HL-60 (cell line): ENCODE results near the gene SLC9A1.

ENCODE experiments used
- DNase-seq, 2 experiments: peaks; one replicate each; pipeline ENCODE4 v3.0.0-alpha.2; 2010 to 2020; ENCODE audit warnings: low read depth in 1 of 2, low spot score in 1 of 2
- H3K27ac ChIP-seq: fragments of 250-450 bp; sonication (Bioruptor Pico); replicated peaks from 2 replicates; pipeline ENCODE4 v1.5.1; 2020; ENCODE audit warnings: mild to moderate bottlenecking, moderate library complexity
- H3K27me3 ChIP-seq: fragments of 250-450 bp; sonication (Bioruptor Pico); 2 replicates; pipeline ENCODE4 v1.5.1; 2021; ENCODE audit warnings: mild to moderate bottlenecking, moderate library complexity; ENCODE audit not compliant: insufficient read depth, poor library complexity, severe bottlenecking
- H3K4me3 ChIP-seq: replicated peaks from 2 replicates; pipeline ENCODE4 v1.5.1; 2011; ENCODE audit warnings: mild to moderate bottlenecking, control low read depth, low read length; ENCODE audit not compliant: insufficient read depth
- CTCF ChIP-seq: IDR thresholded peaks from one replicate; pipeline ENCODE4 v1.5.1; 2011; ENCODE audit warnings: low read length, control low read depth, inconsistent platforms; ENCODE audit not compliant: insufficient read depth
- GABPA ChIP-seq: IDR thresholded peaks from 2 replicates; pipeline ENCODE4 v1.6.1; 2012; ENCODE audit warnings: low read depth
- POLR2AphosphoS5 ChIP-seq: IDR thresholded peaks from 2 replicates; pipeline ENCODE4 v1.6.1; 2012; ENCODE audit warnings: low read depth
- REST ChIP-seq: IDR thresholded peaks from 2 replicates; pipeline ENCODE4 v1.6.1; 2012; ENCODE audit warnings: low read depth; ENCODE audit not compliant: insufficient replicate concordance
- SPI1 ChIP-seq: IDR thresholded peaks from 2 replicates; pipeline ENCODE4 v1.6.1; 2012; ENCODE audit warnings: low read depth, mild to moderate bottlenecking, borderline replicate concordance

Gene SLC9A1

GRCh38 chr1:27133158-27133557 is 21.8 kb downstream of the SLC9A1 start:
- no peak overlapping the region for H3K4me3 ChIP-seq
- no peaks in the 10 kb centered on the region for H3K27me3 ChIP-seq
- TF ChIP-seq REST: no peak
- TF ChIP-seq POLR2AphosphoS5: no peak
- no peak for TF ChIP-seq GABPA
- no peak for TF ChIP-seq CTCF
- no peak for TF ChIP-seq SPI1
- H3K27ac ChIP-seq: no peak overlapping the region
- no peak for DNase-seq

- H3K27ac ChIP-seq: no peak overlapping the region
- no peak for TF ChIP-seq REST
- TF ChIP-seq GABPA: no peak
- no peak for TF ChIP-seq POLR2AphosphoS5
- TF ChIP-seq SPI1: no peak
- no peak overlapping the region for H3K4me3 ChIP-seq
- no peaks in the 10 kb centered on the region for H3K27me3 ChIP-seq
- DNase-seq: no peak
These were observed 22.3 kb downstream of the SLC9A1 start for GRCh38 chr1:27132624-27133023.

GRCh38 chr1:27132147-27132546 is 22.8 kb downstream of the SLC9A1 start:
- DNase-seq: no peak
- Histone ChIP-seq H3K27ac (no peak overlapping the region), H3K4me3 (no peak overlapping the region), H3K27me3 (no peaks in the 10 kb centered on the region)
- TF ChIP-seq CTCF (no peak), POLR2AphosphoS5 (no peak), REST (no peak), GABPA (no peak), SPI1 (no peak)
